HG03066 (cell line): ENCODE data around the gene NUDT6.
"Not testable (repeated sequence)": the region's sequence is repeated elsewhere in the genome, so short reads cannot be mapped to it uniquely, and the experiment has no call there.

ENCODE experiments used
- ATAC-seq: cut with Tn5 transposase; IDR thresholded peaks from one replicate; pipeline ENCODE4 v1.9.1; 2021; ENCODE audit warnings: low read depth; ENCODE audit not compliant: unreplicated experiment

The NUDT6 gene

GRCh38 chr4:122879001-122879400 lies 43.4 kb downstream of the NUDT6 start:
- no peak for ATAC-seq

GRCh38 chr4:122876456-122876855 lies 45.9 kb downstream of the NUDT6 start:
- no peak for ATAC-seq

- ATAC-seq, result no peak
These were observed 46.4 kb downstream of the NUDT6 start for GRCh38 chr4:122875949-122876348.

GRCh38 chr4:122873821-122874593 lies 48.4 kb downstream of the NUDT6 start:
- ATAC-seq, result no peak

GRCh38 chr4:122873146-122873545 lies 49.3 kb downstream of the NUDT6 start:
- no peak for ATAC-seq

- not testable (repeated sequence) for ATAC-seq
These were observed 54.2 kb downstream of the NUDT6 start for GRCh38 chr4:122868235-122868634.

GRCh38 chr4:122865425-122865824 lies 57.0 kb downstream of the NUDT6 start:
- ATAC-seq, result no peak

- no peak for ATAC-seq
These were observed 58.8 kb downstream of the NUDT6 start for GRCh38 chr4:122863639-122864038.

- no peak for ATAC-seq
These were observed 61.0 kb downstream of the NUDT6 start for GRCh38 chr4:122861172-122861943.

- ATAC-seq, result no peak
These were observed 63.7 kb downstream of the NUDT6 start for GRCh38 chr4:122858705-122859104.

GRCh38 chr4:122857160-122857559 lies 65.2 kb downstream of the NUDT6 start:
- ATAC-seq, result no peak

- ATAC-seq, result no peak
These were observed 67.0 kb downstream of the NUDT6 start for GRCh38 chr4:122855353-122855890.

- no peak for ATAC-seq
These were observed 67.7 kb downstream of the NUDT6 start for GRCh38 chr4:122854447-122855352.

GRCh38 chr4:122851568-122851967 lies 70.8 kb downstream of the NUDT6 start:
- no peak for ATAC-seq

- not testable (repeated sequence) for ATAC-seq
These were observed 72.6 kb downstream of the NUDT6 start for GRCh38 chr4:122849789-122850188.

- ATAC-seq, result no peak
These were observed 74.5 kb downstream of the NUDT6 start for GRCh38 chr4:122847931-122848330.

- ATAC-seq, result no peak
These were observed 76.6 kb downstream of the NUDT6 start for GRCh38 chr4:122845760-122846159.

- no peak for ATAC-seq
These were observed 77.3 kb downstream of the NUDT6 start for GRCh38 chr4:122845066-122845465.

- ATAC-seq, result not testable (repeated sequence)
These were observed 78.0 kb downstream of the NUDT6 start for GRCh38 chr4:122844391-122844790.

- ATAC-seq, result no peak
These were observed 79.3 kb downstream of the NUDT6 start for GRCh38 chr4:122842984-122843531.
